ENCODE results near the gene KLHL18.
A peak's percentile ranks its signal among the peaks of the same experiment; 100 is the strongest.

KLHL18 gene

GRCh38 chr3:47261301-47261700 lies 21.4 kb upstream of the KLHL18 start:
- no peak for TF ChIP-seq CTCF (IDR thresholded peaks at IDR 0.05; ENCODE audit: insufficient read depth, low read depth, low read length, missing control alignments)
- H3K4me3 ChIP-seq (ENCODE audit: low read length), result no peak overlapping the region
- peak; percentile 76 for DNase-seq (ENCODE audit: low read depth)

GRCh38 chr3:47265008-47265407 lies 17.7 kb upstream of the KLHL18 start:
- no peak for TF ChIP-seq CTCF (IDR thresholded peaks at IDR 0.05; ENCODE audit: insufficient read depth, low read depth, low read length, missing control alignments)
- H3K4me3 ChIP-seq (ENCODE audit: low read length), result no peak overlapping the region
- DNase-seq (ENCODE audit: low read depth), result no peak

- TF ChIP-seq CTCF (IDR thresholded peaks at IDR 0.05; ENCODE audit: insufficient read depth, low read depth, low read length, missing control alignments), result no peak
- no peak for DNase-seq (ENCODE audit: low read depth)
- no peak overlapping the region for H3K4me3 ChIP-seq (ENCODE audit: low read length)
Observed at GRCh38 chr3:47265725-47266428, 16.9 kb upstream of the KLHL18 start.

GRCh38 chr3:47266709-47267489 lies 15.8 kb upstream of the KLHL18 start:
- DNase-seq (ENCODE audit: low read depth), result peak; percentile 94
- TF ChIP-seq CTCF (IDR thresholded peaks at IDR 0.05; ENCODE audit: insufficient read depth, low read depth, low read length, missing control alignments), result no peak
- no peak overlapping the region for H3K4me3 ChIP-seq (ENCODE audit: low read length)

GRCh38 chr3:47267490-47267824 lies 15.3 kb upstream of the KLHL18 start:
- no peak overlapping the region for H3K4me3 ChIP-seq (ENCODE audit: low read length)
- no peak for TF ChIP-seq CTCF (IDR thresholded peaks at IDR 0.05; ENCODE audit: insufficient read depth, low read depth, low read length, missing control alignments)
- DNase-seq (ENCODE audit: low read depth), result no peak

- DNase-seq (ENCODE audit: low read depth), result no peak
- TF ChIP-seq CTCF (IDR thresholded peaks at IDR 0.05; ENCODE audit: insufficient read depth, low read depth, low read length, missing control alignments), result no peak
- no peak overlapping the region for H3K4me3 ChIP-seq (ENCODE audit: low read length)
Observed at GRCh38 chr3:47270526-47270925, 12.2 kb upstream of the KLHL18 start.
